Measurements from ENCODE around the gene OTOG. TPM values are rescaled to one million over a fixed set of nuclear protein-coding genes. Genes with fewer than 3 reads are reported as not detected.
A peak's percentile ranks its signal among the peaks of the same experiment; 100 is the strongest.

The OTOG gene, protein sequence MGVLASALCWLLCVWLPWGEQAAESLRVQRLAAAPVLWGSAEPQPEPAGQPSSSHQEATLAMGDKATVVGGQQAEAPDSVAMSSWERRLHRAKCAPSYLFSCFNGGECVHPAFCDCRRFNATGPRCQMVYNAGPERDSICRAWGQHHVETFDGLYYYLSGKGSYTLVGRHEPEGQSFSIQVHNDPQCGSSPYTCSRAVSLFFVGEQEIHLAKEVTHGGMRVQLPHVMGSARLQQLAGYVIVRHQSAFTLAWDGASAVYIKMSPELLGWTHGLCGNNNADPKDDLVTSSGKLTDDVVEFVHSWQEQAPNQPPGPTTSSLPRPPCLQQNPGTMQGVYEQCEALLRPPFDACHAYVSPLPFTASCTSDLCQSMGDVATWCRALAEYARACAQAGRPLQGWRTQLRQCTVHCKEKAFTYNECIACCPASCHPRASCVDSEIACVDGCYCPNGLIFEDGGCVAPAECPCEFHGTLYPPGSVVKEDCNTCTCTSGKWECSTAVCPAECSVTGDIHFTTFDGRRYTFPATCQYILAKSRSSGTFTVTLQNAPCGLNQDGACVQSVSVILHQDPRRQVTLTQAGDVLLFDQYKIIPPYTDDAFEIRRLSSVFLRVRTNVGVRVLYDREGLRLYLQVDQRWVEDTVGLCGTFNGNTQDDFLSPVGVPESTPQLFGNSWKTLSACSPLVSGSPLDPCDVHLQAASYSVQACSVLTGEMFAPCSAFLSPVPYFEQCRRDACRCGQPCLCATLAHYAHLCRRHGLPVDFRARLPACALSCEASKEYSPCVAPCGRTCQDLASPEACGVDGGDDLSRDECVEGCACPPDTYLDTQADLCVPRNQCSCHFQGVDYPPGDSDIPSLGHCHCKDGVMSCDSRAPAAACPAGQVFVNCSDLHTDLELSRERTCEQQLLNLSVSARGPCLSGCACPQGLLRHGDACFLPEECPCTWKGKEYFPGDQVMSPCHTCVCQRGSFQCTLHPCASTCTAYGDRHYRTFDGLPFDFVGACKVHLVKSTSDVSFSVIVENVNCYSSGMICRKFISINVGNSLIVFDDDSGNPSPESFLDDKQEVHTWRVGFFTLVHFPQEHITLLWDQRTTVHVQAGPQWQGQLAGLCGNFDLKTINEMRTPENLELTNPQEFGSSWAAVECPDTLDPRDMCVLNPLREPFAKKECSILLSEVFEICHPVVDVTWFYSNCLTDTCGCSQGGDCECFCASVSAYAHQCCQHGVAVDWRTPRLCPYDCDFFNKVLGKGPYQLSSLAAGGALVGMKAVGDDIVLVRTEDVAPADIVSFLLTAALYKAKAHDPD (N-terminal part only)
- not detected in 2 replicates for total RNA-seq

DNA sequence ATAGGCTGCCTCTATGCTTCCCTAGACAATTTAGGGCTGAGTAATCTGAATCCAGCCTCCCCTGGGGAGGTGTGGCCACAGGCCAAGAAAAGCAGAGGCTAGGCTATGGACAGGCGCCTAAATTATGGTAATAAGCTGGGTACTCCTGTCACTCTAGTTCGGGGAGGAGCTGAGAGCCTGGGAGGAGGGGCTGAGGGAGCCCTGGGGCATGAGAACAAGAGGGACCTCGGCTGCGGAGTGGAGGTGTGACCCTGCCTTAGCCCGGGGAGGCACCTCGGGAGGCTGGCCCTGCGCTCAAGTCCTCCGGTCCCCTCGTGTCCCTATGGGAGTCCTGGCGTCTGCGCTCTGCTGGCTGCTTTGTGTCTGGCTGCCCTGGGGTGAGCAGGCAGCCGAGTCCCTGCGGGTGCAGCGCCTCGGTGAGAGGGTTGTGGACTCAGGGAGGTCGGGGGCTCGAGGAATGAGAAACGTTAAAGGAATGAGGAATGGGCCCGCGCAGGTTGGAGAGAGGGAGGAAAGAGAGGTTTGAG lies at the start of gene OTOG:
Gene OTOG, plus strand, starts transcription at position 209 of the 527 bp plus-strand sequence. Its CDS starts 114 bp downstream, at position 323.
- H3K27me3 Mint-ChIP-seq: peaks cover 44% of the 10 kb centered on the region

DNA sequence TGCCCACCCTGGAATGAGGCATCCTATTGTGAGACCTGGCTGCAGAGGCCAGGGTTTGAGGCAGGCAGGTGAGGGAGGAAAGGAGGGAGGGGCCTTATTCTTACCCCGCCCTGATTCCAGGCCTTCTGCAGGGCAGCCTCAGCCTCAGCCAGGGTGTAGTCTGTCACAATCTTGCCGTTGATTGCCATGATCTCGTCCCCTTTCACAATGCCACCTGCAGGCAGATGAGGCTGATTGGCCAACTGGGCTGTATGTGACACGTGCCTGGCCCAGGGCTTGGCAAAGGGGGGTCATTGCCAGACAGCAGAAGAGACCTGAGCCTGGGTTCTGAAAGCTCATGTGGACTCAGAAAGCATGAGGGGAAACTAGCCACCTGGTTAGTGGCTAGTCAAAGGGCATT lies 49.0 kb upstream of the OTOG start:
- CTCF ChIA-PET: no interaction called here
- intact Hi-C loops (cut with micrococcal nuclease): no loop called here
- H3K27ac Mint-ChIP-seq: no peak overlapping the region
- peak; percentile 31 for ATAC-seq (ENCODE audit: low read depth)
- H3K4me3 Mint-ChIP-seq: no peak overlapping the region
- no peak for DNase-seq
- TF ChIP-seq, protein P1, sequence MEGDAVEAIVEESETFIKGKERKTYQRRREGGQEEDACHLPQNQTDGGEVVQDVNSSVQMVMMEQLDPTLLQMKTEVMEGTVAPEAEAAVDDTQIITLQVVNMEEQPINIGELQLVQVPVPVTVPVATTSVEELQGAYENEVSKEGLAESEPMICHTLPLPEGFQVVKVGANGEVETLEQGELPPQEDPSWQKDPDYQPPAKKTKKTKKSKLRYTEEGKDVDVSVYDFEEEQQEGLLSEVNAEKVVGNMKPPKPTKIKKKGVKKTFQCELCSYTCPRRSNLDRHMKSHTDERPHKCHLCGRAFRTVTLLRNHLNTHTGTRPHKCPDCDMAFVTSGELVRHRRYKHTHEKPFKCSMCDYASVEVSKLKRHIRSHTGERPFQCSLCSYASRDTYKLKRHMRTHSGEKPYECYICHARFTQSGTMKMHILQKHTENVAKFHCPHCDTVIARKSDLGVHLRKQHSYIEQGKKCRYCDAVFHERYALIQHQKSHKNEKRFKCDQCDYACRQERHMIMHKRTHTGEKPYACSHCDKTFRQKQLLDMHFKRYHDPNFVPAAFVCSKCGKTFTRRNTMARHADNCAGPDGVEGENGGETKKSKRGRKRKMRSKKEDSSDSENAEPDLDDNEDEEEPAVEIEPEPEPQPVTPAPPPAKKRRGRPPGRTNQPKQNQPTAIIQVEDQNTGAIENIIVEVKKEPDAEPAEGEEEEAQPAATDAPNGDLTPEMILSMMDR (IDR thresholded peaks at IDR 0.05): no peak
- H3K27me3 Mint-ChIP-seq: no peaks in the 10 kb centered on the region
- H3K36me3 Mint-ChIP-seq (ENCODE audit: low read depth): no peaks in the 10 kb centered on the region
- no peaks in the 10 kb centered on the region for H3K9me3 Mint-ChIP-seq
- POLR2A ChIA-PET: no interaction called here
- no peaks in the 10 kb centered on the region for H3K4me1 Mint-ChIP-seq

More for the DNA sequence above, at the start of gene OTOG:
- TF ChIP-seq, protein P1 (IDR thresholded peaks at IDR 0.05): no peak
- H3K9me3 Mint-ChIP-seq: no peaks in the 10 kb centered on the region
- POLR2A ChIA-PET: no interaction called here
- CTCF ChIA-PET: no interaction called here
- no peak within 1 kb of the TSS for H3K4me3 Mint-ChIP-seq
- intact Hi-C loops (cut with micrococcal nuclease): no loop called here
- no peak within 1 kb of the TSS for H3K27ac Mint-ChIP-seq
- H3K4me1 Mint-ChIP-seq: no peaks in the 10 kb centered on the region
- DNase-seq: no peak
- ATAC-seq (ENCODE audit: low read depth): no peak
- H3K36me3 Mint-ChIP-seq (ENCODE audit: low read depth): no peaks in the 10 kb centered on the region

DNA sequence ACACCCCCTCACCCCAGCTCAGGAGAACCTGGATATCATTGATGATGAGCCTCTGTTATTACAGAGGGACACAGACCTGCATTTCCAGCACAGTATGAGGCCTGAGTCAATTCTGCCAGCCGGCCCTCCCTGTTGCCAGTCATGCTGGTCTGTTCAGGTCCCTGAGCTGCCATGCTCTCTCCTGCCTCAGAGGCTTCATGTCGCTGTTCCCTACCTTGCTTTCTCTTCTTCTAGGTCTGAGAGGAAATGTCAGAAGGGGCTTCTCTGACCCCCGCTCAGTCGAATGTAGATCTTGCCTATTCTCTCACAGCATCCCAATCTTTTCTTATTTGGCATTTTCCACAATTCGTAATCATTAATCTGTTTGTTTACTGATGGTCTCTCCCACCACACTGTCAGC lies 48.6 kb upstream of the OTOG start:
- no peaks in the 10 kb centered on the region for H3K36me3 Mint-ChIP-seq (ENCODE audit: low read depth)
- no peaks in the 10 kb centered on the region for H3K27me3 Mint-ChIP-seq
- ChIA-PET POLR2A (no interaction called here), CTCF (interaction anchor here (1.7 kb wide), 1 partner anchor 114 kb away, joined by 7 read pairs; no protein-coding TSS in a partner anchor)
- TF ChIP-seq, protein P1 (IDR thresholded peaks at IDR 0.05): no peak
- no peak for DNase-seq
- no peaks in the 10 kb centered on the region for H3K4me1 Mint-ChIP-seq
- ATAC-seq (ENCODE audit: low read depth): no peak
- H3K4me3 Mint-ChIP-seq: no peak overlapping the region
- H3K9me3 Mint-ChIP-seq: no peaks in the 10 kb centered on the region
- H3K27ac Mint-ChIP-seq: no peak overlapping the region
- intact Hi-C loops (cut with micrococcal nuclease): no loop called here

DNA sequence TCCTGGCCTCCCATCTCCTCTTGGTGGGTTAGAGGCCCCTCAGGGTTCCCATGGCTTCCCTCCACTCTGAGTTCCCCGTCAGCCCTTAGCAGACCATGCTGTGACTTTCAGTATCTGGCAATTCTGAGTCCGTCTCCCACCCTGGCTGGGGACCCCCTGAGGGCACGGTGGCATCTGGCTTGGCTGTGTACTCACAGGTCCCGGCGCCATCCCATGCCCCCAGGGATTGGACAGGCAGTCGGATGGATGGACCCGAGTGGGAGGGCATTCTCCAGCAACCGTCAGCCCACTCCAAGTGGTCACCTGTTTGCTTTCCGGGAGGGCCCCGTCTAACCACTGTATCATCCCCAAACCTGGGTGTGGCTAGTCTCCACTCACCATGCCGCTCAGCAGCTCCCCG lies 46.4 kb upstream of the OTOG start:
- H3K9me3 Mint-ChIP-seq: no peaks in the 10 kb centered on the region
- H3K4me3 Mint-ChIP-seq: no peak overlapping the region
- H3K27ac Mint-ChIP-seq: no peak overlapping the region
- no peak for DNase-seq
- peaks cover 2% of the 10 kb centered on the region for H3K27me3 Mint-ChIP-seq
- no peaks in the 10 kb centered on the region for H3K36me3 Mint-ChIP-seq (ENCODE audit: low read depth)
- no peak for ATAC-seq (ENCODE audit: low read depth)
- TF ChIP-seq, protein P1 (IDR thresholded peaks at IDR 0.05): no peak
- ChIA-PET POLR2A (no interaction called here), CTCF (no interaction called here)
- no peaks in the 10 kb centered on the region for H3K4me1 Mint-ChIP-seq
- intact Hi-C loops (cut with micrococcal nuclease): no loop called here

All from activated B cell treated with CpG ODN at 0.5 μM for 24 hours (primary cell).